GM18907 (cell line): Measurements from ENCODE around the gene ANKRD65.
"Not testable (repeated sequence)": the region's sequence is repeated elsewhere in the genome, so short reads cannot be mapped to it uniquely, and the experiment has no call there.

Experiments used
- ATAC-seq: cut with Tn5 transposase; IDR thresholded peaks from one replicate; pipeline ENCODE4 v1.9.1; 2021; ENCODE audit warnings: mild to moderate bottlenecking, moderate library complexity; ENCODE audit not compliant: unreplicated experiment

The ANKRD65 gene

GRCh38 chr1:1421147-1421906 is at the start of gene ANKRD65:
ANKRD65 (minus strand) TSS chr1:1421276; CDS start chr1:1421005, 271 bp downstream.
- ATAC-seq, result no peak

GRCh38 chr1:1468196-1468985 is 47.3 kb upstream of the ANKRD65 start:
- not testable (repeated sequence) for ATAC-seq

- no peak for ATAC-seq
Observed at GRCh38 chr1:1463312-1463711, 42.2 kb upstream of the ANKRD65 start.

GRCh38 chr1:1462318-1462966 is 41.4 kb upstream of the ANKRD65 start:
- ATAC-seq, result no peak

GRCh38 chr1:1461721-1462317 is 40.7 kb upstream of the ANKRD65 start:
- no peak for ATAC-seq

- ATAC-seq, result no peak
Observed at GRCh38 chr1:1460540-1461130, 39.6 kb upstream of the ANKRD65 start.

GRCh38 chr1:1459711-1460110 is 38.6 kb upstream of the ANKRD65 start:
- ATAC-seq, result not testable (repeated sequence)

- not testable (repeated sequence) for ATAC-seq
Observed at GRCh38 chr1:1459156-1459555, 38.1 kb upstream of the ANKRD65 start.

GRCh38 chr1:1456683-1457255 is 35.7 kb upstream of the ANKRD65 start:
- not testable (repeated sequence) for ATAC-seq

GRCh38 chr1:1455934-1456333 is 34.9 kb upstream of the ANKRD65 start:
- ATAC-seq, result not testable (repeated sequence)

GRCh38 chr1:1455366-1455884 is 34.3 kb upstream of the ANKRD65 start:
- ATAC-seq, result no peak

GRCh38 chr1:1454286-1455056 is 33.4 kb upstream of the ANKRD65 start:
- ATAC-seq, result not testable (repeated sequence)

GRCh38 chr1:1452882-1453281 is 31.8 kb upstream of the ANKRD65 start:
- no peak for ATAC-seq

GRCh38 chr1:1452365-1452739 is 31.3 kb upstream of the ANKRD65 start:
- not testable (repeated sequence) for ATAC-seq

GRCh38 chr1:1451696-1452364 is 30.8 kb upstream of the ANKRD65 start:
- no peak for ATAC-seq

GRCh38 chr1:1450616-1451015 is 29.5 kb upstream of the ANKRD65 start:
- not testable (repeated sequence) for ATAC-seq

GRCh38 chr1:1449099-1449739 is 28.1 kb upstream of the ANKRD65 start, which contains the start of gene ATAD3C:
ATAD3C (plus strand) TSS chr1:1449689; CDS start chr1:1450684, 995 bp downstream.
- no peak for ATAC-seq

- not testable (repeated sequence) for ATAC-seq
Observed at GRCh38 chr1:1446631-1447030, 25.6 kb upstream of the ANKRD65 start.
